ENCODE data around the gene FYN.

DNA sequence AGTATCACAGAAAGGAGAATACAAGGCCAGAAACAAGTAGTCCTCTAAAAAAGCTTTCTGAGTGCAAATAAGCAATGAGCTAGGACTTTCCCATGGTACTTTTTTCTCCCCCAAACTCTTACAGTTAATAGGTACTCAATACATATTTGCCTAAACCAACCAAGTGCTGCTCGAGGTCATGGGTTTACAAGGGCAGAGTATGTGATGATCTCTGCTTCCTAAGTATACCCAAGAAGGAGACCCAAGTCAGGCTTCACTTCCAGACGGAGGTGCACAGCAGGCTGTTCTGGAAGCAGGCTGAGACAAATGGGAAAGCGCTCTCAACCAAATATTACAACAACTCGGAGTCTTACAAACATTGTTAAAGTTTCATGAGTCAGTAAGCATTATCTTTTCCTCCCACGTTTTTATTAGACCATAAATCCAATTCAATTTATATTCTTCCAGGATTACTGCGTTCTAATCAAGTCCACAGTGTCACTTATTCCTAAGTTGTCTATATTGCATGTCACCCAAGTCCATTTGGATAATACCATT is 8.1 kb downstream of the FYN start:
- TF ChIP-seq CTCF (IDR thresholded peaks at IDR 0.05) (no peak), POLR2A (IDR thresholded peaks at IDR 0.05) (no peak)

Data from tibial nerve (tissue), 3 donors.